HepG2 (cell line): ENCODE measurements around the gene ARHGAP26. TPM values are rescaled to one million over a fixed set of nuclear protein-coding genes. Genes with fewer than 3 reads are reported as not detected.

Experiments used
- ATAC-seq: fragments of 200-7000 bp; cut with Tn5 transposase; 3 replicates; pipeline ENCODE4 v1.9.1; 2020; ENCODE audit warnings: mild to moderate bottlenecking, moderate library complexity
- BruUV-seq: library from RNA; stranded (reverse); fragments of 400-500 nt; replicated peaks from 2 replicates; lab custom pipeline; 2021; lab: Mats Ljungman, UMichigan
- CTCF ChIA-PET: fragments of 300-600 bp; formaldehyde crosslinking; extraction: SDS; loops from one replicate; lab custom pipeline; 2021; ENCODE audit warnings: low total read pairs, inconsistent platforms, low intra/inter-chr PET ratio; lab: Yijun Ruan, JAX
- POLR2A ChIA-PET: fragments of 350-600 bp; sonication (Branson Sonifier 250); formaldehyde crosslinking; loops from one replicate; lab custom pipeline; 2020; ENCODE audit warnings: antibody characterized with exemption, inconsistent platforms; lab: Yijun Ruan, JAX
- DNase-seq: peaks from one replicate; pipeline ENCODE4 v3.0.0-alpha.2; 2015; ENCODE audit warnings: low spot score
- FAIRE-seq: peaks from 3 replicates; lab custom pipeline; 2011; peaks lifted over from hg19 to GRCh38; lab: Jason Lieb, UNC
- H2AFZ ChIP-seq: one replicate; pipeline ENCODE4 v1.6.1; 2011; ENCODE audit warnings: low read length, inconsistent platforms
- H3K27ac ChIP-seq: fragments of 300-600 bp; 3 replicates; pipeline ENCODE4 v1.8.0; 2011; ENCODE audit warnings: mixed run types, mild to moderate bottlenecking, mixed read lengths, low read length, inconsistent platforms; ENCODE audit not compliant: insufficient read depth; ENCODE audit errors: extremely low read length
- H3K27me3 ChIP-seq, 2 experiments: fragments of 200-600 bp in 1 of 2; 2 replicates in 1 of 2; 3 replicates in 1 of 2; pipeline versions ENCODE4 v1.6.0 to v1.8.0; 2011; ENCODE audit warnings: low read length in 2 of 2, mild to moderate bottlenecking in 2 of 2, moderate library complexity in 2 of 2, inconsistent platforms in 1 of 2; ENCODE audit not compliant: insufficient read depth in 2 of 2, control insufficient read depth in 1 of 2
- H3K36me3 ChIP-seq, 2 experiments: fragments of 200-600 bp in 1 of 2; replicated peaks in 1 of 2; 2 replicates in 1 of 2; 3 replicates in 1 of 2; pipeline versions ENCODE4 v1.5.1 to v1.8.0; 2011; ENCODE audit warnings: low read length in 2 of 2, inconsistent platforms in 1 of 2; ENCODE audit not compliant: insufficient read depth in 2 of 2, control insufficient read depth in 1 of 2
- H3K4me1 ChIP-seq: 2 replicates; pipeline ENCODE4 v1.5.1; 2012; ENCODE audit warnings: low read length, inconsistent platforms; ENCODE audit not compliant: insufficient read depth
- H3K4me2 ChIP-seq: 2 replicates; pipeline ENCODE4 v1.6.0; 2011; ENCODE audit warnings: low read depth, low read length, inconsistent platforms
- H3K4me3 ChIP-seq, 3 experiments: fragments of 200-600 bp in 1 of 3; sonication (generic), shearing (Covaris generic) in 1 of 3; replicated peaks in 1 of 3; 2 replicates each; pipeline ENCODE4 v1.5.1; 2011 to 2016; ENCODE audit warnings: low read length in 3 of 3, inconsistent platforms in 2 of 3, low read depth in 2 of 3, mild to moderate bottlenecking in 2 of 3, control low read depth in 1 of 3, mixed read lengths in 1 of 3; ENCODE audit not compliant: insufficient read depth in 1 of 3
- H3K79me2 ChIP-seq: one replicate; pipeline ENCODE4 v1.6.1; 2011; ENCODE audit warnings: low read length, inconsistent platforms; ENCODE audit not compliant: insufficient read depth
- H3K9ac ChIP-seq: 2 replicates; pipeline ENCODE4 v1.6.0; 2011; ENCODE audit warnings: mild to moderate bottlenecking, low read depth, low read length, inconsistent platforms; ENCODE audit not compliant: insufficient read depth
- H3K9me3 ChIP-seq: 2 replicates; pipeline ENCODE4 v1.5.1; 2012; ENCODE audit warnings: mild to moderate bottlenecking, low read length
- H4K20me1 ChIP-seq: 2 replicates; pipeline ENCODE4 v1.6.0; 2011; ENCODE audit warnings: inconsistent platforms, mild to moderate bottlenecking, low read length, moderate library complexity; ENCODE audit not compliant: insufficient read depth
- ATF7 ChIP-seq, 2 experiments: fragments of 450-650 bp in 1 of 2; sonication (generic) in 1 of 2; formaldehyde crosslinking in 1 of 2; IDR thresholded peaks; 2 replicates each; pipeline versions ENCODE4 v1.4.0 to v1.6.1; 2016 to 2020; ENCODE audit warnings: antibody characterized with exemption in 1 of 2, mild to moderate bottlenecking in 1 of 2, missing genetic modification reagents in 1 of 2
- BRD4 ChIP-seq: sonication (generic); formaldehyde crosslinking; IDR thresholded peaks from 2 replicates; pipeline ENCODE4 v1.4.0; 2020; ENCODE audit warnings: missing genetic modification reagents
- CBX2 ChIP-seq, 2 experiments: fragments of 200-600 bp in 1 of 2; sonication (generic); formaldehyde crosslinking in 1 of 2; IDR thresholded peaks; 2 replicates each; pipeline versions ENCODE4 v1.7.0 to v1.8.1; 2018 to 2022; ENCODE audit warnings: low read depth in 2 of 2, low read length in 1 of 2, mild to moderate bottlenecking in 1 of 2, missing genetic modification reagents in 1 of 2
- RCOR2 ChIP-seq: IDR thresholded peaks from 2 replicates; pipeline ENCODE4 v1.6.1; 2016; ENCODE audit warnings: missing biosample characterization, missing genetic modification reagents
- ZNF34 ChIP-seq: sonication (generic); formaldehyde crosslinking; IDR thresholded peaks from 2 replicates; pipeline ENCODE4 v1.4.0; 2020; ENCODE audit warnings: mild to moderate bottlenecking, missing genetic modification reagents, borderline replicate concordance
- ZNF776 ChIP-seq: sonication (generic); formaldehyde crosslinking; IDR thresholded peaks from 2 replicates; pipeline ENCODE4 v1.4.0; 2020; ENCODE audit warnings: mild to moderate bottlenecking, missing genetic modification reagents
- ZNF790 ChIP-seq: sonication (generic); formaldehyde crosslinking; IDR thresholded peaks from 2 replicates; pipeline ENCODE4 v1.8.0; 2022; ENCODE audit warnings: missing genetic modification reagents, mild to moderate bottlenecking, borderline replicate concordance
- WGBS: methylation state at CpG from one replicate; pipeline ENCODE4 v1.1.6; 2017; ENCODE audit warnings: low lambda C conversion rate; 5-methylcytosine and 5-hydroxymethylcytosine counted together
- in situ Hi-C: cut with HindIII; loops from 2 replicates; pipeline ENCODE4 v1.10.0; 2017; ENCODE audit warnings: low pct_unique_long_range_greater_than_20kb; ENCODE audit not compliant: extremely low pct_ligation_motif_present
- intact Hi-C: fragments of 100-400 bp; cut with micrococcal nuclease; formaldehyde crosslinking; loops from one replicate; pipeline ENCODE4 v1.10.0; 2022; ENCODE audit not compliant: unreplicated experiment
- polyA plus RNA-seq, 8 experiments: library from polyadenylated mRNA; depleted of rRNA in 3 of 8; stranded (reverse) in 7 of 8; unstranded in 1 of 8; fragments of >200 nt; fragmentation: Illumina TruSeq in 4 of 8; extraction: Trizol in 4 of 8; gene quantifications; 2 replicates each; pipeline versions ENCODE4 v1.2.1 to v1.2.3, GENCODE V29; 2011 to 2016; ENCODE audit warnings: low read depth in 4 of 8, missing spikeins in 1 of 8, mixed read lengths in 1 of 8; ENCODE audit not compliant: insufficient read depth in 1 of 8
- total RNA-seq, 5 experiments: library from RNA; depleted of rRNA; stranded (reverse); fragments of >200 nt; fragmentation: Illumina TruSeq; extraction: Trizol; gene quantifications; 2 replicates each; pipeline ENCODE4 v1.2.3, GENCODE V29; 2016; ENCODE audit warnings: low read depth in 1 of 5
- TF ChIP-seq, protein P1 (sequence below): sonication (generic); formaldehyde crosslinking; IDR thresholded peaks from 2 replicates; pipeline ENCODE4 v1.4.0; 2020; ENCODE audit warnings: missing genetic modification reagents, borderline replicate concordance

Gene ARHGAP26
- total and polyA plus RNA-seq, 2 of the 13 experiments (the other 11 are each of a cell fraction or from before 2014, with no cell fraction given) = 9.6 to 18.2 TPM

DNA sequence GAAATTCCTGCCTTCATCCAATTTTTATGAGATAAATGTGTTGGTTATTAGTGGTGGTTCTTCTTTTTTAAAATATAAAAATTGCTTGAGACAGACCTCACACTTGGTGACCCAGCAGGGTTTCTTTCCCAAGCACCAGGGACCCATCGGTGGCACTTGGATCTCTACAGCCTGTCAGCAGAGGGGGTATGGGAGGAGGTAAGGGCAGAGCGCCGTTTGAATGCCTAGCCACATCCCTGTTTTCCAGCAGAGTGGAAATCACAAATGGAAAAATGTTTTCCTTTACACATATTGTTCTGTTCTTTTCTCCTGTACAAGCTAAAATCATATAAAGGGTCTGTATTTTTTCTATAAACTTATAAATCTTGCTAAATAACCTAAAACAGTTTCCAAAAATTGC is 385.3 kb downstream of the ARHGAP26 start (continued):
- TF ChIP-seq ZNF34 = no peak
- no peak for TF ChIP-seq ATF7 (IDR thresholded peaks at IDR 0.05)
- no peak for TF ChIP-seq ATF7 (CRISPR knock-in tag; IDR thresholded peaks at IDR 0.05)
- TF ChIP-seq BRD4 (CRISPR knock-in tag) = no peak
- TF ChIP-seq CBX2 (IDR thresholded peaks at IDR 0.05; ENCODE audit: low read depth, low read length) = no peak
- TF ChIP-seq CBX2 (CRISPR knock-in tag; IDR thresholded peaks at IDR 0.05; ENCODE audit: low read depth) = no peak

DNA sequence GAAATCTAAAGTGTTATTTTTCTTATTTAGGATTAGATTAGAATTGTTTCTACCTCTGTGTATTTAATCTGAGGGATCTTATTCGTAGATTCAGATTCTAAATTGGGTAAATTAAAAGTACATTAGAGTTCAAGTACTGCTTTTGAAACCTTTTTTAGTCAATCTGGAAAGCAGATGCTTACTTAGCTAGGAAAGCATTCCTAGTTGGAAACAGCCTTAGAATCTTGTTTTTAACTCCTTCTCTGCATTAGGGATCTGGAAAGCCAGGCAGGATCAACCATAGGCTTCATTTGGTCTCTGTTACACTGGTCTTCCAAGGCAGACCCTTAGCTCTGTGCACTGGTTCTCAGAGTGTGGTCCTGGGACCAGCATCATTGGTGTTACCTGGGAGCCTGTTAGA is 385.9 kb downstream of the ARHGAP26 start:
- H2AFZ ChIP-seq = no peak overlapping the region
- no peak overlapping the region for H3K4me2 ChIP-seq
- no peaks in the 10 kb centered on the region for H4K20me1 ChIP-seq
- H3K4me1 ChIP-seq = no peaks in the 10 kb centered on the region
- no peaks in the 10 kb centered on the region for H3K9me3 ChIP-seq
- H3K27me3 ChIP-seq = no peaks in the 10 kb centered on the region
- ATAC-seq (no peak), FAIRE-seq (no peak), DNase-seq (no peak)
- no peaks in the 10 kb centered on the region for H3K79me2 ChIP-seq
- H3K4me3 ChIP-seq = no peak overlapping the region
- no peak overlapping the region for H3K27ac ChIP-seq
- H3K9ac ChIP-seq = no peak overlapping the region
- no peaks in the 10 kb centered on the region; a peak in 1 of 5 replicates for H3K36me3 ChIP-seq
- TF ChIP-seq, protein P1, sequence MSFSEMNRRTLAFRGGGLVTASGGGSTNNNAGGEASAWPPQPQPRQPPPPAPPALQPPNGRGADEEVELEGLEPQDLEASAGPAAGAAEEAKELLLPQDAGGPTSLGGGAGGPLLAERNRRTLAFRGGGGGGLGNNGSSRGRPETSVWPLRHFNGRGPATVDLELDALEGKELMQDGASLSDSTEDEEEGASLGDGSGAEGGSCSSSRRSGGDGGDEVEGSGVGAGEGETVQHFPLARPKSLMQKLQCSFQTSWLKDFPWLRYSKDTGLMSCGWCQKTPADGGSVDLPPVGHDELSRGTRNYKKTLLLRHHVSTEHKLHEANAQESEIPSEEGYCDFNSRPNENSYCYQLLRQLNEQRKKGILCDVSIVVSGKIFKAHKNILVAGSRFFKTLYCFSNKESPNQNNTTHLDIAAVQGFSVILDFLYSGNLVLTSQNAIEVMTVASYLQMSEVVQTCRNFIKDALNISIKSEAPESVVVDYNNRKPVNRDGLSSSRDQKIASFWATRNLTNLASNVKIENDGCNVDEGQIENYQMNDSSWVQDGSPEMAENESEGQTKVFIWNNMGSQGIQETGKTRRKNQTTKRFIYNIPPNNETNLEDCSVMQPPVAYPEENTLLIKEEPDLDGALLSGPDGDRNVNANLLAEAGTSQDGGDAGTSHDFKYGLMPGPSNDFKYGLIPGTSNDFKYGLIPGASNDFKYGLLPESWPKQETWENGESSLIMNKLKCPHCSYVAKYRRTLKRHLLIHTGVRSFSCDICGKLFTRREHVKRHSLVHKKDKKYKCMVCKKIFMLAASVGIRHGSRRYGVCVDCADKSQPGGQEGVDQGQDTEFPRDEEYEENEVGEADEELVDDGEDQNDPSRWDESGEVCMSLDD (CRISPR knock-in tag) = no peak
- TF ChIP-seq RCOR2 (CRISPR knock-in tag) (no peak), ZNF790 (no peak), ZNF776 (CRISPR knock-in tag) (no peak)
- in situ Hi-C loops = no loop called here
- CTCF ChIA-PET = no interaction called here
- BruUV-seq = no TSS peak
- POLR2A ChIA-PET = no interaction called here
- intact Hi-C loops = no loop called here
- WGBS = 95% methylated on average over 1 of the region's 1 CpG
